OCI-LY7 (cell line): Measurements from ENCODE around the gene PZP.

Source experiments
- EZH2phosphoT487 ChIP-seq: fragments of 200-600 bp; sonication (generic); IDR thresholded peaks from 2 replicates; pipeline ENCODE4 v1.6.1; 2018; ENCODE audit warnings: low read depth, borderline replicate concordance, mild to moderate bottlenecking, mixed run types, antibody characterized with exemption, low read length, moderate library complexity, mixed read lengths
- TF ChIP-seq, protein P1 (sequence below): fragments of 200-600 bp; sonication (generic); conservative IDR thresholded peaks from 2 replicates; pipeline ENCODE4 v1.5.1; 2014; ENCODE audit warnings: mild to moderate bottlenecking, antibody characterized with exemption, low read length, moderate library complexity, mixed read lengths

DNA sequence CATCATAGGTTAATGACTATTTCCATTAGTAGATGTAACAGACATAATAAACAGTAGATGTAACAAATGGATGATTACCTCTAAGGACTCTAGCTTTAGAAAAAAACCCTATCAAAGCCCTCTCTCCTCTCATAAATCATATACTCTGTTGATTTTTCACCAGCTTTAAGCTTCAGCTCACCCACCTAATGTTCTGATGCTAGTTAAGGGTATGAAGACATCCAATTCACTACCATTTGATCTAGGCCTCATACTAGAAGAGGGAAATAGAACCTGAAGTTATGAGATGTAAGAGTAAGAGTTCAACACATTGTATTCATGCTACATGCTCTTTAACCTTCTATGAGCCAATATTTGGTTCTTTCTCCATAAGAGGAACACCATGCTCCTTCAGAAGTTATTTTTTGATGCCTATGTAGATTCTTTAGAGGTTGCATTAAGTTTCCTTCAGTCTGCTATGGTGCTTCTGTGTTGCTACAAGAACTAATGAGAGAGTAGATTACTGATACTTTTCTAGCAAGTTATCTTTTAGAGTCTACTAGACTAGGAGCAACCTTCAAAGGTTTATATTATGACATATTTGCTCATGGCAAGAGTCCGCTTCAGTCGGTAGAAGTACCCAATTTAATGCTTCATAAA is 108.5 kb downstream of the PZP start:
- TF ChIP-seq, protein P1, sequence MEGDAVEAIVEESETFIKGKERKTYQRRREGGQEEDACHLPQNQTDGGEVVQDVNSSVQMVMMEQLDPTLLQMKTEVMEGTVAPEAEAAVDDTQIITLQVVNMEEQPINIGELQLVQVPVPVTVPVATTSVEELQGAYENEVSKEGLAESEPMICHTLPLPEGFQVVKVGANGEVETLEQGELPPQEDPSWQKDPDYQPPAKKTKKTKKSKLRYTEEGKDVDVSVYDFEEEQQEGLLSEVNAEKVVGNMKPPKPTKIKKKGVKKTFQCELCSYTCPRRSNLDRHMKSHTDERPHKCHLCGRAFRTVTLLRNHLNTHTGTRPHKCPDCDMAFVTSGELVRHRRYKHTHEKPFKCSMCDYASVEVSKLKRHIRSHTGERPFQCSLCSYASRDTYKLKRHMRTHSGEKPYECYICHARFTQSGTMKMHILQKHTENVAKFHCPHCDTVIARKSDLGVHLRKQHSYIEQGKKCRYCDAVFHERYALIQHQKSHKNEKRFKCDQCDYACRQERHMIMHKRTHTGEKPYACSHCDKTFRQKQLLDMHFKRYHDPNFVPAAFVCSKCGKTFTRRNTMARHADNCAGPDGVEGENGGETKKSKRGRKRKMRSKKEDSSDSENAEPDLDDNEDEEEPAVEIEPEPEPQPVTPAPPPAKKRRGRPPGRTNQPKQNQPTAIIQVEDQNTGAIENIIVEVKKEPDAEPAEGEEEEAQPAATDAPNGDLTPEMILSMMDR, result no peak
- TF ChIP-seq EZH2phosphoT487, result no peak
